Transverse colon (tissue), 4 donors: ENCODE measurements around the gene HMGB1.

Experiments used
- CTCF ChIP-seq, 5 experiments: fragments of 200-600 bp in 3 of 5; fragments of 450-650 bp in 2 of 5; sonication (generic) in 3 of 5; IDR thresholded peaks; 1 replicate in 2 of 5; 2 replicates in 3 of 5; pipeline ENCODE4 v1.5.1; 2016 to 2017; ENCODE audit warnings: antibody characterized with exemption in 5 of 5, inconsistent platforms in 3 of 5, mild to moderate bottlenecking in 2 of 5, moderate library complexity in 1 of 5
- EP300 ChIP-seq: sonication (generic); formaldehyde crosslinking; IDR thresholded peaks from one replicate; pipeline ENCODE4 v1.6.1; 2017; ENCODE audit warnings: antibody characterized with exemption, low read depth
- POLR2AphosphoS5 ChIP-seq, 3 donors: sonication (generic); formaldehyde crosslinking; IDR thresholded peaks; one replicate each; pipeline ENCODE4 v1.6.1; 2016; ENCODE audit warnings: antibody characterized with exemption in 3 of 3

GRCh38 chr13:30450066-30450465 lies 15.7 kb downstream of the HMGB1 start:
- no peak for TF ChIP-seq CTCF (IDR thresholded peaks at IDR 0.05)
- TF ChIP-seq POLR2AphosphoS5 (IDR thresholded peaks at IDR 0.05), result no peak
- TF ChIP-seq EP300, result no peak
